ENCODE data around the gene SPINT2. TPM values are rescaled to one million over a fixed set of nuclear protein-coding genes. Genes with fewer than 3 reads are reported as not detected.

SPINT2 gene
- total RNA-seq, 4 donors from 2014 or later = 396 to 1,376 (median 946) TPM

DNA sequence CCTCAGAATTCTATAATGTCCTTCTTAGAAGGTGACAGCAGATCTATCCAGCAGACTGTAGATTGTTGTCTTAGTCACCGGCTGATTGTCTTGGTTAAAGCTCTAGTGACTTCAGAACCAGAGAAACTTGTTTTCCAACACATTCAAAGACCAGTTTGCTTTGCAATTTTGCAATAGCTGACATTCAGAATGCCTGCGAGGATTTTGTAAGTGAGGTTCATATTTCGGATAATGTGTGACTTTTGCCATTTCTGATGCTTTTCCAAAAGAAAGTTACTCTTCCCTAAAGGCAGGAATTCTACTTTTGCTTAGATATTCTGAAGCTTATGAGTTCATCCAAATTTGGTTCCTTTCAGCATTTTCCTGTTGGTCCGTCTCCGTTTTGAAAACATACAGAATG lies 13.2 kb downstream of the SPINT2 start:
- Histone ChIP-seq H3K9me3 (no peaks in the 10 kb centered on the region), H3K4me3 (no peak overlapping the region), H3K27ac (peak overlapping the region; percentile 61 to 76 (median 73)), H3K27me3 (no peaks in the 10 kb centered on the region), H3K4me1 (peaks cover 35 to 83% (median 48%) of the 10 kb centered on the region in 4 donors), H3K36me3 (no peaks in the 10 kb centered on the region)
- in situ Hi-C loops (cut with MboI; ENCODE audit: low pct_ligation_motif_present in 1 of 4, low pct_unique_long_range_greater_than_20kb in 1 of 4, low sequenced_read_pairs in 3 of 4) = no loop called here
- WGBS, 2 donors (ENCODE audit: low coverage in 1 of 2) = 57 to 76% methylated on average over 4 to 5 of the region's 5 CpGs
- no peak for TF ChIP-seq POLR2AphosphoS5 (IDR thresholded peaks at IDR 0.05)
- no peak for DNase-seq
- intact Hi-C loops (cut with DNase I; ENCODE audit: low total_unique reads) = no loop called here

DNA sequence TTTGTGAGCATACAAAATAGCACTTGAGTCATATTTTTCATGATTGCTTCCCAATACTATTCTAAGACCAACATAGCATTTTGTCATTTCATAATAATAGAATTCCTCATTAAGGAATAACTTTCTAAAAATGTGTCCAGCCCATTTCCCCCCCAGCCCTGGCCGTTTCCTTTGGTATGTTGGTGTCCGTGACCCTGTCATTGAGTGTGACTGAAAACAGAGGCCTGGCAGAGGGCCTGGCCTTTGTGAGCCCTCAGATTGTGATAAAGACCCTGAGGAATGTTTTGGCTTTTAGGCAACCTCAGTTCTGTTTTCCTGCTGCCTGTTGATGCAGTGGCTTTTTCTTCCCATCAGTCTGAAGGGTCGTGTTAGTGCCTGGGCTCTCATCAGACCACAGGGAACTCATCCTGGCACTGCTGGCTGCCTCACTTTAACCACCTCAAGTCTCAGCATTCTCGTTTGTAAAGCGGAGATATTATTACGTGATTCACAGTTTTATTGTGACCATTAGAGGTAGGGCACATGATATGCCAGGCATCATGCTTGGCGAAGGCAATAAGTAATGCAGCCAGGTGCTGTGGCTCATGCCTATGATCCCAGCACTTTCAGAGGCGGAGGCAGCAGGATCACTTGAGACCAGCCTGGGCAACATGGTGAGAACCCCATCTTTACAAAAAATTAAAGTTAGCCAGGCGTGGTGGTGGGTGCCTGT lies 13.8 kb downstream of the SPINT2 start:
- peaks cover 30 to 78% (median 42%) of the 10 kb centered on the region in 4 donors for H3K4me1 ChIP-seq
- no peak for DNase-seq
- TF ChIP-seq POLR2AphosphoS5 (IDR thresholded peaks at IDR 0.05) (peak in 2 of 3 donors; percentile 3 to 41), POLR2A (IDR thresholded peaks at IDR 0.05) (no peak), EP300 (IDR thresholded peaks at IDR 0.05; ENCODE audit: low read depth) (no peak), CTCF (IDR thresholded peaks at IDR 0.05) (no peak)
- no peaks in the 10 kb centered on the region for H3K9me3 ChIP-seq
- intact Hi-C loops (cut with DNase I; ENCODE audit: low total_unique reads) (no loop called here), in situ Hi-C loops (cut with MboI; ENCODE audit: low pct_ligation_motif_present in 1 of 4, low pct_unique_long_range_greater_than_20kb in 1 of 4, low sequenced_read_pairs in 3 of 4) (no loop called here)
- no peaks in the 10 kb centered on the region for H3K36me3 ChIP-seq
- 38 to 48% methylated on average over 2 to 9 of the region's 9 CpGs for WGBS, 2 donors (ENCODE audit: low coverage in 1 of 2)
- H3K27ac ChIP-seq = peak overlapping the region; percentile 61 to 76 (median 73)
- H3K4me3 ChIP-seq = no peak overlapping the region
- H3K27me3 ChIP-seq = no peaks in the 10 kb centered on the region

DNA sequence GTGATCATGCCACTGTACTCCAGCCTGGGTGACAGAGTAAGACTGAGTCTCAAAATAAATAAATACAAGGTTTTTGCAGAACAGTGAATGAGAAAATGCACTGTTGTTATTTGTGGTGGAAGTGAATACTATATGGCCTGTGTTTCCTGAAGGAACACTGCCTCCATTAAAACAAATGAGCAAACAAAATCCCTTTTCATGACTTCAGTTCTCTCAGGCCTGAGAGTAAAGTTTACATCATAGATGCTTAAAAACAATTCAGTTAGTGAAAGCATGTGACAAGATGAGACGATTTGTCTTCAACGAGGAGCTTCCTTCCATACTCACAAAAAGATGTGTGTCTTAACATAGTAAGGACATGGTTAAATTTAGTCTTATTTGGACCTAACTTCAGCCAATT lies 14.4 kb downstream of the SPINT2 start:
- no peak for TF ChIP-seq POLR2AphosphoS5 (IDR thresholded peaks at IDR 0.05)
- TF ChIP-seq EP300 (IDR thresholded peaks at IDR 0.05; ENCODE audit: low read depth) = no peak
- TF ChIP-seq POLR2A (IDR thresholded peaks at IDR 0.05) = no peak
- TF ChIP-seq CTCF (IDR thresholded peaks at IDR 0.05) = no peak
- WGBS, 2 donors (ENCODE audit: low coverage in 1 of 2) = 48% methylated on average over 2 of the region's 2 CpGs
- H3K4me1 ChIP-seq = peaks cover 30 to 74% (median 37%) of the 10 kb centered on the region in 4 donors
- DNase-seq = no peak
- in situ Hi-C loops (cut with MboI; ENCODE audit: low pct_ligation_motif_present in 1 of 4, low pct_unique_long_range_greater_than_20kb in 1 of 4, low sequenced_read_pairs in 3 of 4) (no loop called here), intact Hi-C loops (cut with DNase I; ENCODE audit: low total_unique reads) (no loop called here)
- no peaks in the 10 kb centered on the region for H3K36me3 ChIP-seq
- peak overlapping the region; percentile 61 to 76 (median 73) for H3K27ac ChIP-seq
- H3K4me3 ChIP-seq = no peak overlapping the region
- no peaks in the 10 kb centered on the region for H3K9me3 ChIP-seq
- no peaks in the 10 kb centered on the region for H3K27me3 ChIP-seq

DNA sequence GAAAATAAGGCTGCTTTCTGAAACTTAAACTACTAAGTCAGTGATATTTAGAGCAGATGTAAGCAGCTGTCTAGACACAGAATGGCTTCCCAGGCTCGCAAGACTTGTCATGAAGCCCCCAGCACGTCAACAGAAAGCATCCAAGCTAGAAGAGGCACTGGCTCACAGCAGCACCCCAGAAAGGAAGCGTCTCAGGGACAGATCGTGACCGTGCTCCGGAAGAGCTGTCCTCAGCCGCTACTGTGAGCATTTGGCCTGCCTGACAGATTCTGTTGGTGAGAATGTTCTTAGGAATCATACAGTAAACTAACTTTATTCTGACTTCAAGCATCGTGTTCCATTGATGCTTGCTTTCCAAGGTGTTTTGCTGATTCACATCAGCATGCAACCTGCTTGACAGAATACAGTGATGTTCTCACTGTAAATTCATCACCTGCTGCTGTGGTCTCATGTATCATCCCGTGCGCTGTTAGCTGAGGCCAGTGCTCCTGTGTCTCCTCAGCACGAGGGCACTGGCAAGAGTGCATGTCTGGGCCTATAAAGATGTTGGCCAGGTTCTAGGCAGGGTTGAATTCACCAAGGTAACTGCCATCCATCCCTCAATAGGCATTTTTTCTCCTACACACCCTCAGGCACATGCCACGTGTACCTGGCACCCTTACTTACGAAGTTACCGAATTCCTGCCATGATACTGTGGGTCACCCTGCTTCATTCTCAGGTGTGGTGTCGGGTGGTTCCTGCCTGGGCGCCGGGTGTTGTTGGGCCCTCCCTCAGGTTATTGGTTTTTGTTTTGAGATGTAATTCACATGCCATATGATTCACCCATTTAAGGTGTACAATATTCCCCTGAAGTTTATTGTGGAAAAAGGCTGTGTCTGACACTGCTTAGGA lies 15.9 kb downstream of the SPINT2 start:
- H3K4me3 ChIP-seq = no peak overlapping the region
- no peaks in the 10 kb centered on the region for H3K9me3 ChIP-seq
- DNase-seq = no peak
- intact Hi-C loops (cut with DNase I; ENCODE audit: low total_unique reads) (no loop called here), in situ Hi-C loops (cut with MboI; ENCODE audit: low pct_ligation_motif_present in 1 of 4, low pct_unique_long_range_greater_than_20kb in 1 of 4, low sequenced_read_pairs in 3 of 4) (no loop called here)
- peaks cover 16 to 59% (median 23%) of the 10 kb centered on the region in 4 donors for H3K4me1 ChIP-seq
- peaks cover 0 to 6% (median 0%) of the 10 kb centered on the region in 4 donors for H3K36me3 ChIP-seq
- no peak for TF ChIP-seq CTCF (IDR thresholded peaks at IDR 0.05)
- TF ChIP-seq EP300 (IDR thresholded peaks at IDR 0.05; ENCODE audit: low read depth) = no peak
- no peak for TF ChIP-seq POLR2A (IDR thresholded peaks at IDR 0.05)
- TF ChIP-seq POLR2AphosphoS5 (IDR thresholded peaks at IDR 0.05) = no peak
- no peaks in the 10 kb centered on the region for H3K27me3 ChIP-seq
- WGBS, 2 donors (ENCODE audit: low coverage in 1 of 2) = 74 to 76% methylated on average over 8 to 17 of the region's 17 CpGs
- peak overlapping the region in 2 of 4 donors; percentile 35 to 76 for H3K27ac ChIP-seq
